GM12864 (cell line): Measurements from ENCODE around the gene ATF7.

Source experiments
- DNase-seq: peaks from one replicate; pipeline ENCODE4 v3.0.0-alpha.2; 2011; ENCODE audit warnings: low read depth
- H3K4me3 ChIP-seq: 2 replicates; pipeline ENCODE4 v1.5.1; 2011; ENCODE audit warnings: mild to moderate bottlenecking, low read depth, low read length, control low read depth
- CTCF ChIP-seq: IDR thresholded peaks from 2 replicates; pipeline ENCODE4 v1.5.1; 2011; ENCODE audit warnings: low read depth, mild to moderate bottlenecking, moderate library complexity, low read length, control low read depth, inconsistent platforms; ENCODE audit errors: missing control alignments

The ATF7 gene

GRCh38 chr12:53592426-53592825 is 33.8 kb downstream of the ATF7 start:
- no peak for TF ChIP-seq CTCF
- no peak for DNase-seq
- H3K4me3 ChIP-seq, result no peak overlapping the region

- H3K4me3 ChIP-seq, result no peak overlapping the region
- TF ChIP-seq CTCF, result no peak
- DNase-seq, result no peak
Observed at GRCh38 chr12:53591301-53592206, 34.6 kb downstream of the ATF7 start.

- TF ChIP-seq CTCF, result no peak
- no peak overlapping the region for H3K4me3 ChIP-seq
Observed at GRCh38 chr12:53590652-53591051, 35.5 kb downstream of the ATF7 start.

GRCh38 chr12:53589915-53590314 is 36.3 kb downstream of the ATF7 start:
- DNase-seq, result no peak
- no peak overlapping the region for H3K4me3 ChIP-seq
- no peak for TF ChIP-seq CTCF

More at GRCh38 chr12:53590652-53591051, 35.5 kb downstream of the ATF7 start:
- no peak for DNase-seq

GRCh38 chr12:53589423-53589822 is 36.8 kb downstream of the ATF7 start:
- DNase-seq, result no peak
- H3K4me3 ChIP-seq, result no peak overlapping the region
- TF ChIP-seq CTCF, result no peak

- no peak for DNase-seq
- TF ChIP-seq CTCF, result no peak
- no peak overlapping the region for H3K4me3 ChIP-seq
Observed at GRCh38 chr12:53588123-53588522, 38.1 kb downstream of the ATF7 start.

- H3K4me3 ChIP-seq, result no peak overlapping the region
- TF ChIP-seq CTCF, result no peak
- DNase-seq, result no peak
Observed at GRCh38 chr12:53586745-53587144, 39.4 kb downstream of the ATF7 start.
